ENCODE measurements around the gene MAP1LC3B2.
"Not testable (repeated sequence)": the region's sequence is repeated elsewhere in the genome, so short reads cannot be mapped to it uniquely, and the experiment has no call there.

Gene MAP1LC3B2

GRCh38 chr12:116561181-116561821 is 2.1 kb downstream of the MAP1LC3B2 start:
- DNase-seq (ENCODE audit: low spot score): no peak

GRCh38 chr12:116562090-116562489 is 2.9 kb downstream of the MAP1LC3B2 start:
- DNase-seq (ENCODE audit: low spot score): no peak

- no peak for DNase-seq (ENCODE audit: low spot score)
These were observed 4.1 kb downstream of the MAP1LC3B2 start for GRCh38 chr12:116563262-116563661.

- DNase-seq (ENCODE audit: low spot score): no peak
These were observed 4.9 kb downstream of the MAP1LC3B2 start for GRCh38 chr12:116564080-116564479.

GRCh38 chr12:116565221-116565620 is 6.0 kb downstream of the MAP1LC3B2 start:
- DNase-seq (ENCODE audit: low spot score): not testable (repeated sequence)

GRCh38 chr12:116565963-116566362 is 6.8 kb downstream of the MAP1LC3B2 start:
- DNase-seq (ENCODE audit: low spot score): no peak

- no peak for DNase-seq (ENCODE audit: low spot score)
These were observed 9.0 kb downstream of the MAP1LC3B2 start for GRCh38 chr12:116568203-116568602.

GRCh38 chr12:116571089-116571488 is 11.9 kb downstream of the MAP1LC3B2 start:
- no peak for DNase-seq (ENCODE audit: low spot score)

GRCh38 chr12:116573776-116574175 is 14.6 kb downstream of the MAP1LC3B2 start:
- DNase-seq (ENCODE audit: low spot score): no peak

- not testable (repeated sequence) for DNase-seq (ENCODE audit: low spot score)
These were observed 16.6 kb downstream of the MAP1LC3B2 start for GRCh38 chr12:116575754-116576153.

GRCh38 chr12:116577154-116577561 is 18.0 kb downstream of the MAP1LC3B2 start:
- DNase-seq (ENCODE audit: low spot score): no peak

- no peak for DNase-seq (ENCODE audit: low spot score)
These were observed 18.9 kb downstream of the MAP1LC3B2 start for GRCh38 chr12:116578051-116578450.

- no peak for DNase-seq (ENCODE audit: low spot score)
These were observed 23.4 kb downstream of the MAP1LC3B2 start for GRCh38 chr12:116582610-116583009.

- no peak for DNase-seq (ENCODE audit: low spot score)
These were observed 24.0 kb downstream of the MAP1LC3B2 start for GRCh38 chr12:116583129-116583694.

GRCh38 chr12:116587270-116587669 is 28.1 kb downstream of the MAP1LC3B2 start:
- no peak for DNase-seq (ENCODE audit: low spot score)

GRCh38 chr12:116588390-116589028 is 29.3 kb downstream of the MAP1LC3B2 start:
- DNase-seq (ENCODE audit: low spot score): no peak

- DNase-seq (ENCODE audit: low spot score): no peak
These were observed 30.4 kb downstream of the MAP1LC3B2 start for GRCh38 chr12:116589581-116589980.

- no peak for DNase-seq (ENCODE audit: low spot score)
These were observed 31.4 kb downstream of the MAP1LC3B2 start for GRCh38 chr12:116590561-116590960.

GRCh38 chr12:116591855-116592637 is 32.9 kb downstream of the MAP1LC3B2 start:
- DNase-seq (ENCODE audit: low spot score): peak; percentile 59

GRCh38 chr12:116592731-116593130 is 33.5 kb downstream of the MAP1LC3B2 start:
- no peak for DNase-seq (ENCODE audit: low spot score)

GRCh38 chr12:116594325-116595038 is 35.3 kb downstream of the MAP1LC3B2 start:
- DNase-seq (ENCODE audit: low spot score): no peak

GRCh38 chr12:116595186-116595585 is 36.0 kb downstream of the MAP1LC3B2 start:
- peak; percentile 24 for DNase-seq (ENCODE audit: low spot score)
